Stromal cell of bone marrow (primary cell): ENCODE measurements around the gene OR5H2.

Source experiments
- DNase-seq: peaks from one replicate; pipeline ENCODE4 v3.0.0-alpha.2; 2012; ENCODE audit warnings: low read depth

OR5H2 gene

DNA sequence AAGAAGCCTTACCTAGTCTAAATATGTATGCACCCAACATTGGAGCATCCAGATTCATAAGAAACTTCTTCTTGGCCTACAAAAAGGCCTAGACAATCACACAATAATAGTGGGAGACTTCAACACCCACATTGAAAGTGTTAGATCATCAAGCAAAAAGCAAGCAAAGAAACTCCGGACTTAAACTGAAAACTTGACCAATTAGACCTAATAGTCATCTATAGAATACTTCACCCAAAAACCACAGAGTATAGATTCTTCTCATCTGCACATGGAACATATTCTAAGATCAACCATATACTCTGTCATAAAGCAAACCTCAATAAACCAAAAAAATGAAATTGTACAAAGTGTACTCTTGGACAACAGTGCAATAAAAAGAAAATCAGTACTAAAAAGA lies 49.0 kb downstream of the OR5H2 start:
- DNase-seq: no peak
